HG02678 (cell line): ENCODE results near the gene UBE2E2.

Experiments used
- ATAC-seq: cut with Tn5 transposase; IDR thresholded peaks from one replicate; pipeline ENCODE4 v1.9.1; 2021; ENCODE audit warnings: mild to moderate bottlenecking, moderate library complexity; ENCODE audit not compliant: unreplicated experiment

Gene UBE2E2

DNA sequence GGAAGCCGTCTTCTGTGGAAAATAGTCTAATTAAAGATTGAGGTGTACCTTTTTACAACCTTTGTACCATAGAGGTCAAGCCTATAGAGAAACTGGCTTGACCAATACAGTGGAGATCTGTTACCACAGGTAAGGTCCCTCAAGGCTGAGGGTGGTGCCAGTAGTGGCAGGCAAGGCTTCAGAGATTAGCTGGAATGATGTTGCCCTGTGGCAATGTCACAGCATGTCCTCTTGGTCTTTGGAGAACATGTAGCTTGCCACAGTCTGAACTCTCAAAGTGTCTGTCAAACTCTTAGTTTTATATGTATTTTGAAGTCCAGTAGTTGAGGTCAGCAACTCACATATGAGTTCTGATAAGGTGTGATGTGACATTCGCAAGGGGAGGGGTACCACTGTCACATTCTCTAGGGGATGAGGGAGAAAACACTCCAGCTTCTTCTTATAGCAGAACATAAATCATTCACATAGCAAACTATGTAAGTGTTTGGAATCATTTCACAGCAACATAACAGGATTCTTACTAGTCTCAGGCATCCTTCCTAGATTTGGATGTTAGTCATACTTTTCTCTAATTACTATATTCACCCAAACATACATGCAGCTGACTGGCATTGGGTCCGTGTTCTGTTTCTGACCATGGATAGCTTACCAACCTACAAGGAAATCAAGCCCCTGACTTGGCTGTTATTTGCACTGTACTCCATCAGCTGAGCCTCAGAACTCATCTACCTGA lies 173.6 kb downstream of the UBE2E2 start:
- no peak for ATAC-seq

DNA sequence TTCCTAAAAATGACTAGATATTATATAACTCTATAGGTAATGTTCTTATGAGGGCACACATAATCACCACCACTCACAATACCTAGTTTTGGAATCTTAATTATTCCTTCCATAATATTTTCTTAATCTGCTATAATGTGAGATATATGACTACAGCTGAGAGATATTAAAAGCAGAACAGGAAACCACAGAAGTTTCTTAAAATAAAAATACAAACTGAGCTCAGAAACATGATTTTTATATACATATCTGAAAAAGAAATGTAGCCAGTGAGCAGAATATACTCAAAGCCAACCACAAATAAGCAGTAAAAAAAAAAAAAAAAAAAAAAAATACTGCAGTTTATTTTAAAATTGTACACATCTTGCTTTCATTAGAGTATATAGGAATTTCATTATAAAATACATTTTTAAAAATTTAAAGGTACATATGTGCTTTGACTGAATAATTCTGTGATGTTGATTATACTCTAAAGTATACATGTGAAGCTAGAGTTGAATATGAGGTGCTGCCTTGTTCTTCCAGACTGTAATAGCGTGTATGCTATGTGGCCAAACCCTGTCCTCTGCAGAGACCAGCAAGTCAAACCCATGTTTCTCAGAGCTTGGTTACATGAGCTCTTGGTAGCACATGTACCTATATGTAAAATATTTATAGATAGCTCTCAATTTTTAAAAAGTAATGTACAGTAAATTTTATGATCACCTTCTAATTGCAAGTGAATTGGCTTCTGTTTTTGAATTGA lies 175.0 kb downstream of the UBE2E2 start:
- ATAC-seq = peak; percentile 60

DNA sequence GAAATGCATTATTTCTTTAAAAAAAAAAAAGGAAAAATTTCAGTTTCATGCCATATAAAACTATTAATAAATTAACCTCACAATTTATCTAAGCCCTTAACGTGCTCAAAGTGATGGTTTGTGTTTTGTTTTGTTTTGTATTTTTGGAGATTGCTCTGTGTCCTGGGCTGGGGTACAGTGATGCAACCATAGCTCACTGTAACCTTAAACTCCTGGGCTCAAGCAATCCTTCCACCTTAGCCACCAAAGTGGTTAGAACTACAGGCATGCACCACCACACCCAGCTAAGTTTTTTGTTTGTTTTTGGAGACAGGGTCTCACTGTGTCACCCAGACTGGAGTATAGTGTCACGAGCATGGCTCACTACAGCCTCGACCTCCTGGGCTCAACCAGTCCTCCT lies 180.7 kb downstream of the UBE2E2 start:
- ATAC-seq = no peak

DNA sequence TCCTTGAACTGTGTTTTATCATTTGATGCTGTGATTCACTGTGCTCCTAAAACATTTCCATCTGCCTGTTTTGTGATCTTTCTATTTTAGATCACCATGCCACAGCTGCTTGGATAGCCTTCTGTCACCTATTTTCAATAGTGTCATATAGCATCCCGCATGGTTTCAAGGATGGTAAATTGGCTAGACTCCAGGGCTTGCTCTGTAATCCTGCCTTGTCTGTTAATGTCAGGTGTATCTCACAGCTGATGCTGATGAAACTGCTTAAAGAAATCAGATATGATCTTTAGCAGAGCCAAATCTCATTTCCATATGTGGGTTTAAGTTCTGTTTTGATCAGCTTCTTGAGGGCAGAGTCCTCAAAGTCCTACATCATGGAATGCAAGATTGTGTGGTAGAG lies 182.2 kb downstream of the UBE2E2 start:
- no peak for ATAC-seq

DNA sequence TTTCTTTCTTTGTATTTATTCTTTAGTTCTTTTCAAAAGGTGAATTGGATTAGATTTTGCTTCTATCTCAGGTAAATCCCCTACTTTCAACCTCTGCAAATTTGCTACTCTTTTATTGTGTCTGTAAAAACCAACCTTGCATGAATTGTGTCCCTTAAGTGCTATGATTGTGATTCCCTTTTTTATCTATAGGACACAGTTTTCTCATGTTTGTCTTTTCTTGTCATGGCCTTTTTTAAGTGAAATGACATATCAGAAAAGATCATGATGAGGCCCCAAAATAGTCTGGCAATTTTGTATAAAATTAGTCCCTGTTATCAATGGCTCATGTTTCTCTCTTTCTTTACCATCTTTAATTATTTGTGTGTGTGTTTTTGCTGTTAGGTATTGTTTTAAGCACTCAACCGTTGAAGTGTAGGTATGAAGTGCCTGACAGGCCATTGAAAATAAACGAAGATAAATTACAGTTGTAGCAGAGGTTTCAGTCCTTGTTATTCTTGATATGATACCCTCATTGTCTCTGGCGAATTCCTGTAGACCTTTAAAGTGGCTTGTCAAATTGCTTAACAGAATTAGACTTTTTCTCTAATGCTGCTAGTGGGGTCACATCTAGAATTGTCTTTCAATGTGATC lies 184.3 kb downstream of the UBE2E2 start:
- no peak for ATAC-seq

DNA sequence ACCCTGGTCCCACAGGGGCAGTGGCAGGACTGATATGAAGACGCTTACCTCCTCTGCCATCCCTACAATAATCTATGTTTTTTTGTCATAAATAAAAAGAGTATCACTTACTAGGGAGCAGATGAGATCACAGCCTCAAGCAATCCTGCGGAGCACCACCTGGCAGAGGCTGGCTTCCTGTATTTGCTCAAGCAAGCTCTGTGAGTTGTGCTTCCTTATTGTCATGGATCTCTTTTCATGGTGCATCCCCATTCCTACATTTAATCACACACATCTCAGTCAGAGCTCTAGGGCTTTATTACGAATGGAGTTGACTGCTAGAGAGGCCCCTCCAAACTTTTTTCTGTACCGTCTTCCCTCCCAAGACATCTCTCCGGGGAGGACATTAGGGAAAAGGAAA lies 186.0 kb downstream of the UBE2E2 start:
- ATAC-seq = no peak

DNA sequence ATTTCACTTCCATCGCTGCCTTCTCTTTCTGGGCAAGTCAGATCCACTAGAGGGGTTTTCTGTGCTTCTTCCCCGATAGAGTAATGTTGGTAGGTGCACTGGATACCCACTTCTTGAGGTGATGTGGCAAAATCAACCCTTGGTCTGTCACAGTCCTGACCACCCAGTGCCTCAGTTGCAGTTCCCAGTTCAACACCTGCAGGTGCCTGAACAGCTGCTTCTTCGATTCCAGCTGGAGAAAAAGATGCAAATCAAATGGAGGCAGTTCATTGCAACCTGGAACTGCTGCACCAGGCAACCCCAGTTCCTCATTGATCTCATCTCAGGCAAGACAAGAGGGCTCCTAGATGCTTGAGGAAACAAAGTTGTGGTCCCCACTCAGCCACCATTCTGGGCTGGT lies 186.6 kb downstream of the UBE2E2 start:
- peak; percentile 73 for ATAC-seq

DNA sequence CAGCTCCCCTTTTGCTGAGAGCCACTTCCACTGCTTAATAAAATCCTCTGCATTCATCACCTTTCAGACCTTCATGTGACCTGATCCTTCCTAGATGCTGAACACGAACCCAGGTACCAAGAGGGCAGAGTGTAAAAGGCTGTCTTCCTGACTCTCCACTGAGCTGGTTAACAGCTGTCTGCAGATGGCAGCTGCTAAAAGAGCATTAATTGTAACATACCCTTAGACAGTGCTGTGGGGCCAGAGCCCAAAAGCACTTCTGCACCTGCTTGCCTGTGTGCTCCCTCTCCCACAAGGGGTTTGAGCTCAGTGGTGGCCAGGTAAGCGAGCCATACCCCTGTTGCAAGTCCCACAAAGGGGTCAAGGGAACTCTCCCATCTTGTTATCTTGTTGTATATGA lies 187.3 kb downstream of the UBE2E2 start:
- no peak for ATAC-seq

DNA sequence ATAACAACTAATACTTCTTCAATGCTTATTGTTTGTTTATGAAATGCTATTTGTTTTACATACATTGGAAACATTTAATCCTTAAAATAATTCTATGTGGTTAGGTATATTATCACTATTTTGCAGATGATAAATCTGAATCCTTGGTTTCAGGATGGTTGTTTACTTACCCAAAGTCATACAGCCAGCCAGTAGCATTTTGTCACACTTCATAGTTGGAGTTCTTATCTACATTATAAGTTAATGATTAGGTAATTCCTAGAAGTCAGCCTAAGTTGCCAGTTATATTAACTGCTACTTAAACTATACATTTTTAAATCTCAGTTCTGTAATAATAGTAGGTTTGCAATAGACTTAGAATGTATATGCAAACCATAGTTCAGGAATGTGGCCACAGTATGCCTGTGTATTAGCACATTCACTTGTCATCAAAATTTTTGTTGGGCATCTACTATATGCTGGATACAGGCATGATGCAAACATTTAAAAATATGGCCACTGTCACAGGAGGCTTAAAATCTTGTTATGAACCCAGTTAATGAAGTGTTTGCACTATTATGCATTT lies 187.9 kb downstream of the UBE2E2 start:
- ATAC-seq = no peak

DNA sequence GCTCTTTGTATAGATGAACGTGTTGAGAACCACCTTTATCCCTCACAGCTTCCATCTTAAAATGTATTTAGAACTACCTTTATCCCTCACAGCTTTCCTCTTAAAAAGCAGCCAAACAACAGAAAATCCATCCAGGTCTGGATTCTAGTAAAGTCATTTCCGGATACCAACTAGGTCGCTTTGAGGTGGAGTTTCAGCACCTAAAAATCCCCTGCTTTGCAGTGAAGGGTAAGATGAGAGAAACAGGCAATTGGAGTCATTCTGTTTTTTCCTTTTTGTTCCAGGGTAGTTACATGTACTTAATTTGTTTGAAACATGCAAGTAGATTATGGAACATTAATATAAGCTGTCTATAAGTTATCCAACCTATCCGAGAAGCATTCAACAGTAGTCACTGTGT lies 192.0 kb downstream of the UBE2E2 start:
- no peak for ATAC-seq

DNA sequence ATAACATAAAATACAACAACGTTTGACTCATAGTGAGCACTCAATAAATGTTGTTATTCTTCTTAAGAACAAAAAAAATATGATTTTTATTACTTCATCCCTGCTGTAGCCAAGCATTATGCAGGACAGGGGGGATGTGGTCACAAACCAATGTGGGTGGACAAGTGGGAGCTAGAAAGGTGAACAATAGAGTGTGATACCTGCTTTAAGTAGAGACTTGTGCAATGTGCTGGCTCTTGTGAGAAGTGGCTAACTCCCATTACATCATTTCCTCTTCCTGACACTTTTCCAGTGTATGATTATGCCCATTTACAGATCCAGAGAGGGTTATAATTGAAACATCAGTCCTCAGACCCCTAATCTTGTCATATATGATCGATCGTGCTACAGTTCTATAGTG lies 193.6 kb downstream of the UBE2E2 start:
- ATAC-seq = no peak

DNA sequence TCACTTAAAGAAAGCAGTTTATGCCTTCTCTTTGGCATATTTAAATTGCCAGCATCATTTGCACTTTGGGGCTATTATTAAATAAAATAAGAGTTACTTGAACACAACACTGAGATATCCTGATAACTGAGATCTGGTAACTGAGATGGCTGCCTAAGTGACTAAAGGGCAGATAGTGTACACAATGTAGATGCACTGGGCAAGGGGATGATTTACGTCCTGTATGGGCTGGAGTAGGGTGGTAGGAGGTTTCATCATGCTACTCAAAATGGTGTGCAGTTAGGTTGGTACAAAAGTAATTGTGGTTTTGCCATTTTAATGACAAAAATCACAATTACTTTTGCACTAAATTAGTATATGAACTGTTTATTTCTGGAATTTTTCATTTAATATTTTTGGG lies 196.1 kb downstream of the UBE2E2 start:
- ATAC-seq = no peak

DNA sequence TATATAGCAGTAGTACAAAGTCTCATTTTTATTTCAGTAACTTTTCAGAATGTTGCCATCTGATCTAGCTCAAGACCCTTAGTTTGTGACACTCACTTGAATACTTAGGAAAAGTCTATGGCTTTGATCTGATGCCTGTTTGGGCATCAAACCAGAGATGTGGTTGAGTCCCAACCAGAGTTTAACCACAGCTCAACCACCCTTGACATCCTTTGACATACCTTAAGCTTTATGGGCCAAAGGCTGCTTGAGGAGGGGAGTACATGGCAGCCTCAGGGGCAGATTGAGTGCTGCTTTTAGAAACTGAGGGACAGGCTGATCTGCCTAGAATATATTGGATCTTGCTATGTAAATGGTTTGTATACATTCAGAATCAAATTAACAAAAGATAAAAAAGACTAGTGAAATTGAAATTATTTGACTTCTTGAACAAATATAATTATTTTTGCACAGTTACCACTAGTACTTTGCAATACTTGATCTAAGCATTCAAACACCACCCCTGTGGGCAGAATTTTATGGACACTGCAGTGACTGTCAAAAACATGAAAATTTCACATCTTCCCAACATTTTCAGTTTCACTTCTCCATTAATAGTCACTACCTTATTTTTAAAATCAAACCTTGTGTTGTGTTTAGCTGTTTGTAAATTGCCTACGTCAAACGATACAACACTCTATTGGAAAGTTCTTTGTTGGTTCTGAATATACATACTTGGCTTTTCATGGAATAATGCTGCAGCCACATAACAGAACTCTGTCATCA lies 199.8 kb downstream of the UBE2E2 start:
- peak; percentile 54 for ATAC-seq

DNA sequence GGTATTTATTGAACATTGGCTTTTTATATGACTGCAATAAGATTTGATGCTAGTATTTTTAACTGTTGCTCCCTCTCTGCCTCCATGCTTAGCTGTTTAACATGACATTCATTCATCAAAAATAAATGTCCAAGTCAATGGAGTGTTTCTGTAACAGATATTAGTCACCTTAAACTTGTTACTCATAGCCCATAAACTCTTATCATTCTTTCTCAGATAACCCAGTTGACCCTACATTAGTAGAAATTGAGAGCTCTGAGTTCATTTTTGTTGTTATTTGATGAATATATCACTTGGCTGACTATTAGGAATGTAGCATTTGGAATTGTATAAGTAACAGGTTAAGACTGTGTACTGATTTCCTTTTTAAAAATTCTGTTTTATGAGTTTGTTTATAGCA lies 201.1 kb downstream of the UBE2E2 start:
- no peak for ATAC-seq

DNA sequence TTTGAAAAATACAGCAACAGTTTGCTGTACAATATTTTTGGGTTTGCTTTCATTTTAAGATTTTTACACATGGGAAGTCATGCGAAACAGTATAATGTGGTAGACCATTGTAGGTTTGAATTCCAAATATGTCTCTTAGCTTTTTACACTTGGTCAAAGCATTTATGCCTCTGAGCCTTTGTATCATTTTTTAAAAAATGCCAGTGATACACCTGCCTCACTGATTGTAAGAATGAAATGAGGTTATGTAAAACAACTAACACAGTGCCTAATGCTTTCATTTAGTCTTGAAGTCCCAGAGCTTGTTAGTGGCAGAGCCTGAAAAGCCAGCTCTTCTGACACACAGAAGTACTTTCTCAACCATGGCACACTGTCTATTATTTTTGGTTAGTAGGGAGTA lies 202.0 kb downstream of the UBE2E2 start:
- peak; percentile 47 for ATAC-seq

DNA sequence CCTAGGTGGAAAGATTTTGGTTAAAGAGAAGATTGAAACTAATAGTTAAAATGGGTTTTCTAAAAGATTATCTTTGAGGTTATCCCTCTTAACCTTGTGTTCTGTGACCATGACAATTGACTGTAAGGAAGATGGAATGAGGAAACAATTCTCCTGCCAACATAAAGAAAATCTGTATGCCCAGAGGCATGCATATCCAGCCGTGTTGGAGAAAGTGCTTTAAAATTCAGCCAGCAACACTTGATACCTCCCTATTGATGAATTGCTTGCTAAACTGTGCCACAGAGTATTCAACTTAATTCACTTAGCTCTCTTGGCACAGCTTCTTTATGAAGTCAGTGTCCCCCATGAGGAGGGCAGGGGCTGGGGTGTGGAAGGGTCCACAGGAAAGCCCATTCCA lies 203.5 kb downstream of the UBE2E2 start:
- ATAC-seq = no peak

DNA sequence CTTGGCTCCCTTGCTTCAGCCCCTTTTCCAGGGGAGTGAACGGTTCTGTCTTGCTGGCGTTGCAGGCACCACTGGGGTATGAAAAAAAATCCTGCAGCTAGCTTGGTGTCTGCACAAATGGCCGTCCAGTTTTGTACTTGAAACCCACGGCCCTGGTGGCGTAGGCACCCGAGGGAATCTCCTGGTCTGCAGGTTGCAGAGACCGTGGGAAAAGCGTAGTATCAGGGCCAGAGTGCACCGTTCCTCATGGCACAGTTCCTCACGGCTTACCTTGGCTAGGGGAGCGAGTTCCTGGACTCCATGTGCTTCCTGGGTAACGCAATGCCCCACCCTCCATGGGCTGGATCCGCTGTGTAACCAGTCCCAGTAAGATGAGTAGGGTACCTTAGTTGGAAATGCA lies 214.9 kb downstream of the UBE2E2 start:
- ATAC-seq = no peak

DNA sequence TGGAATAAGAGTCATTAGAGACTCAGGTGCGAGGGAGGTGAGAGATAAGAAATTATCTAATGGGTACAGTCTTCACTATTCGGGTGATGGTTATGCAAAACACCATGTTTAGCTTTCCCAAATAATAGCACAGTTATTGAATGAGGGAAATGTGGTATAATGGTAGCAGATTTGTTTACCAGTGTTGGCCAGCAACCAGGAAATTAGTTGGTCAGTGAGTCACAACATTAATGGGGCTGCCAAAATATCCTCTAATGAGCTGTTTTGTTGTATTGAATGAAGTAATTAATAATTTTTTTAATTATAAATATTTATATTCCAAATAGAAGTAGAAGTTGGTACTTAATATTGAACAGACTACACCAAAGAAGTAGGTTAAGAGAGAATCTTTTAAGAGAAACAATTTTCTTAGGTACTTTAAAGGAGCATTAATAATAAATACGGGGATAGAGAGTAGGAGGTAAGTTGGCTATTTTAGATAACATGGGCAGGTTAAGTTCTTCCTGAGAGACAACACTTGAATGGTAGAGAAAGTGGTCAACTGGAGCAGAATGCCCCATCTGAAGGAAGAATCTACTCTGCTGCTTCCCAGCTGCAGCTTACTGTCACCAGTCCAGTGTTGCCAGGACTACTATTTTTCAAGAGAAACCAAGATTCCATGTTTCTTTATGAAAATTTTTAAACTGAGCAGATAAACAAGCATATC lies 218.8 kb downstream of the UBE2E2 start:
- ATAC-seq = peak; percentile 34

DNA sequence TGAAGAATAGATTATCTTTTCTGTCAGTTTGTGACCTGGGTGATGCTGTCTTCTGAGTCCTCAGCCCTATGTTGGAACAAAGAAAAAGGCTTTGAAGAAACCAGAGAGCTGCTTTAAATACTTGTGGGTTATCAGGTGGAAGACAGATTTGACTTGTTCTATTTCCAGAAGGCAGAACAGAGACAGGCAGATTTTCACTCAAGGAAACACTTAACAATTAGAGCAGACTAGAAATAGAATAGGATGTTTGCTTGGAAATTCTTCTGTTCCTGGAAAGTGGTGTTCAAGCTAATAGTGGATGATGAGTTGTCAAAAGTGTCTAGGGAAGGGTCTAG lies 219.4 kb downstream of the UBE2E2 start:
- peak; percentile 87 for ATAC-seq

DNA sequence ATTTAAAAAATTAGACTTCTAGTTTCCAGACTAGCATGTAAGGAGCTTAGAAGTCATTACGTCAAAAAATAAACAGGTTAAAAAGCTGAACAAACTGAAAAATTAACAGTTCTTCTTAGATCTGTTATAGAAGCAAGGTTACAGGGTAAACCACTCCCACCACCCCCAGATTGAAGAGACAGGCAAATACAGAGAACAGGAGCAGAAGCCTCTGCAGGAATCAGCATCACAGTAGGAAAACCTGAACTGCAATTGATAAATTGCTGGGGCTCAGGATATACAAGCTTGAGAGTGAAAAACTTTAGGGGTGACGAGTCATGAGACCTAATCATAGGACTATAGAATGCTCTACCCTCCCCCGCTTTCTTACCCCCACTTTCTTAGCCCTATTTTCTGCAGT lies 222.3 kb downstream of the UBE2E2 start:
- no peak for ATAC-seq
